ENCODE measurements around the gene SLC39A11. TPM values are rescaled to one million over a fixed set of nuclear protein-coding genes. Genes with fewer than 3 reads are reported as not detected.

SLC39A11 gene
- total RNA-seq, 1 donor from 2014 or later, result 21.5 TPM

DNA sequence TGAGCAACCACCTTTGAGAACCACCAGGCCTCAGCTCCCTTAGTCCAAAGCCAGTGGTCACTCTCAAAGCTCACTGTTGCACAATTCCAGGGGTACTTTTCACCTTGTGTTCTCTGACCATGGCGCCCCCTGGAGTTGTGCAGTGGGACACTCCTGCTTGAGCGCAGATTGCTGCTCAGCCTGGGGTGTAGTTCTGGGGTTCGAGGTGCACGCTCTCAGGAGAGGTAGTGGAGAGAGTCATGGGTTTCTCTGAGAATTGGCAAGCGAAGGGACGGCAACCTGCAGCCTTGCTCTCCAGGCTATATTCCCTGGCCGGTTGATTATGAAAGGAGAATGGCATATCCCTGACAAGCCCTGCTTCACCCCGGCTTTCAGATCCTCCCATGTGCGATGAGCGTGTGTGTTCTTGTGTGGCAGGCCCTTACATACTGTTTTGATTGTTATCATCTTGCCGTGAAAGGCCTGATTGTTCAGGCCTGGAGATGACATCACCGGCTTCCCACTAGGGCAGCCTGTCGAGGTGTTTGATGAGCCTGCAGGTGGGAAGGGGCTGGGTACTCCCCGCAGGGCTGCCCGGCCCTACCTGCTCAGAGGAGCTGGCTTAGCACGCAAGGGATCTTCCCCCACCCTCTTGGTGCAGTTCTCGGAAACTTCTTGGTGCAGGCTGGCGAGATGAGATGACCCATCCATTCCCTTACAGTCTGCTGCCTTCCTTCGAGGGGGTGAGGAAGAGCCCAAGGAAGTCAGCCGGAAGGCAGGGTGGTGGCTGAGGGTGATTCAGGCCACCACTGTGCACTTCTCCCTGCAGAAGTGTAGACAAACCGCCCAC, 431.2 kb downstream of the SLC39A11 start:
- no peaks in the 10 kb centered on the region for H4K20me1 ChIP-seq (ENCODE audit: insufficient read depth, low read length)
- H3K4me3 ChIP-seq (ENCODE audit: insufficient read depth, low read depth, low read length), result no peak overlapping the region
- Mint-ChIP-seq H3K36me3 (ENCODE audit: low read depth, unreplicated experiment) (no peaks in the 10 kb centered on the region), H3K4me1 (ENCODE audit: low read depth, unreplicated experiment) (peaks cover 15% of the 10 kb centered on the region), H3K27me3 (ENCODE audit: low read depth, unreplicated experiment) (no peaks in the 10 kb centered on the region), H3K27ac (ENCODE audit: unreplicated experiment) (peak overlapping the region; percentile 47), H3K4me3 (ENCODE audit: unreplicated experiment) (no peak overlapping the region), H3K9me3 (ENCODE audit: unreplicated experiment) (peaks cover 5% of the 10 kb centered on the region)
- TF ChIP-seq, protein P1, sequence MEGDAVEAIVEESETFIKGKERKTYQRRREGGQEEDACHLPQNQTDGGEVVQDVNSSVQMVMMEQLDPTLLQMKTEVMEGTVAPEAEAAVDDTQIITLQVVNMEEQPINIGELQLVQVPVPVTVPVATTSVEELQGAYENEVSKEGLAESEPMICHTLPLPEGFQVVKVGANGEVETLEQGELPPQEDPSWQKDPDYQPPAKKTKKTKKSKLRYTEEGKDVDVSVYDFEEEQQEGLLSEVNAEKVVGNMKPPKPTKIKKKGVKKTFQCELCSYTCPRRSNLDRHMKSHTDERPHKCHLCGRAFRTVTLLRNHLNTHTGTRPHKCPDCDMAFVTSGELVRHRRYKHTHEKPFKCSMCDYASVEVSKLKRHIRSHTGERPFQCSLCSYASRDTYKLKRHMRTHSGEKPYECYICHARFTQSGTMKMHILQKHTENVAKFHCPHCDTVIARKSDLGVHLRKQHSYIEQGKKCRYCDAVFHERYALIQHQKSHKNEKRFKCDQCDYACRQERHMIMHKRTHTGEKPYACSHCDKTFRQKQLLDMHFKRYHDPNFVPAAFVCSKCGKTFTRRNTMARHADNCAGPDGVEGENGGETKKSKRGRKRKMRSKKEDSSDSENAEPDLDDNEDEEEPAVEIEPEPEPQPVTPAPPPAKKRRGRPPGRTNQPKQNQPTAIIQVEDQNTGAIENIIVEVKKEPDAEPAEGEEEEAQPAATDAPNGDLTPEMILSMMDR (IDR thresholded peaks at IDR 0.05; ENCODE audit: insufficient read depth, low read depth, low read length), result no peak
- TF ChIP-seq EZH2 (IDR thresholded peaks at IDR 0.05; ENCODE audit: insufficient read depth, low read length), result no peak
- H3K79me2 ChIP-seq (ENCODE audit: insufficient read depth, low read length), result no peaks in the 10 kb centered on the region
- no peak overlapping the region for H3K9ac ChIP-seq (ENCODE audit: low read length)
- peaks cover 12% of the 10 kb centered on the region for H3K4me1 ChIP-seq (ENCODE audit: insufficient read depth, low read length)
- DNase-seq (ENCODE audit: low read depth), result peak; percentile 31
- H3K27ac ChIP-seq (ENCODE audit: low read depth, low read length), result no peak overlapping the region
- H3K4me2 ChIP-seq (ENCODE audit: low read length), result no peak overlapping the region
- H3K27me3 ChIP-seq (ENCODE audit: insufficient read depth, low read length), result no peaks in the 10 kb centered on the region
- no peak overlapping the region for H2AFZ ChIP-seq (ENCODE audit: low read depth, low read length)
- no peak for FAIRE-seq
- H3K36me3 ChIP-seq (ENCODE audit: insufficient read depth, low read length), result no peaks in the 10 kb centered on the region
- H3K9me3 ChIP-seq (ENCODE audit: insufficient read depth, low read depth, low read length), result no peaks in the 10 kb centered on the region

DNA sequence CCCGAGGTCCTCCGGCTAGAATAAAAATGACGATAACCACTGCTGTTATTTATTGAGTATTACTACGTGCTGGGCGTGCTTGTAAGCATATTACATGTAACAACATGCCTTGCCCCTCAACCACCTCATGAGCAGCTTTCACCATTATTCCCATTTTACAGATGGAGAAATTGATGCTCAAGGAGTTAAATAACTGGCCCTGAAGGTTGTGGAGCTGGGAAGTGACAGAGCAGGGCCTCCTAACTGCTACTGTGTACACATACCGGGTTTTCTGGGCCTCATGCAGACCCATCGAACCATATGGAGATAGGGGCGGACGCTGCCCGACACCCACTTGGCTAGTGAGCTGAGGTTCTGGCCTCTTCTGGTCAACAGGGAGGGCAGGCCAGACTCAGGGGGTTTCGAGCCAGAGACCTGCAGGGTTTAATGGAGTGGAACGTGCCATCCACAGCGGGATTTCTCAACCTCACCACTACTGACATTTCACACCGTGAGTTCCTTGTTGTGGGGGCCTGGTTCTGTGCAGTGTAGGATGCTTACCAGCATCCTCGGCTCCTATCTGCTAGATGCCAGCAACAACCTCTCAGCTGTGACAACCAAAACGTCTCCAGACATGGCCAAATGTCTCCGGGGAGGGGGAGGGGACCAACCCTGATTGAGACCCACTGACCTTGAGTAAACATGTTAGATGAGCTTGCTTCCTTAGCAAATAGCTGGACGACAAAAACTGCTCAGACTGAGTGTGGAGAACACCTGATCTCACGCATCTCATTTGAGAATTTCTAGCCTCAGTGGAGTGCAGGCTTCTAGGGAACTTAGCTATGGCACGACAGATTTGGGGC, 432.0 kb downstream of the SLC39A11 start:
- Histone ChIP-seq H3K4me1 (ENCODE audit: insufficient read depth, low read length) (peaks cover 5% of the 10 kb centered on the region), H3K4me2 (ENCODE audit: low read length) (no peak overlapping the region), H3K36me3 (ENCODE audit: insufficient read depth, low read length) (no peaks in the 10 kb centered on the region), H3K9me3 (ENCODE audit: insufficient read depth, low read depth, low read length) (no peaks in the 10 kb centered on the region), H3K9ac (ENCODE audit: low read length) (no peak overlapping the region), H4K20me1 (ENCODE audit: insufficient read depth, low read length) (no peaks in the 10 kb centered on the region), H3K79me2 (ENCODE audit: insufficient read depth, low read length) (no peaks in the 10 kb centered on the region), H2AFZ (ENCODE audit: low read depth, low read length) (no peak overlapping the region), H3K27me3 (ENCODE audit: insufficient read depth, low read length) (no peaks in the 10 kb centered on the region), H3K27ac (ENCODE audit: low read depth, low read length) (no peak overlapping the region), H3K4me3 (ENCODE audit: insufficient read depth, low read depth, low read length) (no peak overlapping the region)
- H3K4me3 Mint-ChIP-seq (ENCODE audit: unreplicated experiment), result no peak overlapping the region
- no peak for TF ChIP-seq EZH2 (IDR thresholded peaks at IDR 0.05; ENCODE audit: insufficient read depth, low read length)
- TF ChIP-seq, protein P1 (IDR thresholded peaks at IDR 0.05; ENCODE audit: insufficient read depth, low read depth, low read length), result no peak
- no peaks in the 10 kb centered on the region for H3K36me3 Mint-ChIP-seq (ENCODE audit: low read depth, unreplicated experiment)
- FAIRE-seq, result no peak
- no peak for DNase-seq (ENCODE audit: low read depth)
- peaks cover 2% of the 10 kb centered on the region for H3K27me3 Mint-ChIP-seq (ENCODE audit: low read depth, unreplicated experiment)
- no peak overlapping the region for H3K27ac Mint-ChIP-seq (ENCODE audit: unreplicated experiment)
- H3K9me3 Mint-ChIP-seq (ENCODE audit: unreplicated experiment), result peaks cover 5% of the 10 kb centered on the region
- peaks cover 15% of the 10 kb centered on the region for H3K4me1 Mint-ChIP-seq (ENCODE audit: low read depth, unreplicated experiment)

Data from astrocyte (in vitro differentiated cells and primary cell).